ENCODE results near the gene TFDP2.
"Not testable (repeated sequence)": the region's sequence is repeated elsewhere in the genome, so short reads cannot be mapped to it uniquely, and the experiment has no call there.

Gene TFDP2

DNA sequence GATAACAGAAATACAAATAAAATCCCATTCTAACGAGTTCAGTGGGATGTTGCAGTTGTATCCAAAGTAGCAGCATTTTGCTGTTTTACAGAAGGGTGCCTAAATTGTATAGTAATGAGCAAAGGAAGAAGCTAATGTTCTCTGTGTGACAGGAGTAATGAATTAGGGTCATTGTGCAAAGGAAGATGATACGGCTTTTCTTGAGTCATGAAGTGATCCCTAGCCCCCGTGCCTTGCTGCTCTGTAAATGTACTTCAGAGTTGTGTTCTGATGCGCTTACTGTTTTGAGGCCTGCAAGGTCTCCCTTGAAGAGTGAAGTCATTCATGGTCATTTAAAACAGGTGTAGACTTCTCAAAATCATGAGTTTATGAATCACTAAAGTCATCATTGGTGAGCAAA lies 235.0 kb downstream of the TFDP2 start:
- DNase-seq: no peak

DNA sequence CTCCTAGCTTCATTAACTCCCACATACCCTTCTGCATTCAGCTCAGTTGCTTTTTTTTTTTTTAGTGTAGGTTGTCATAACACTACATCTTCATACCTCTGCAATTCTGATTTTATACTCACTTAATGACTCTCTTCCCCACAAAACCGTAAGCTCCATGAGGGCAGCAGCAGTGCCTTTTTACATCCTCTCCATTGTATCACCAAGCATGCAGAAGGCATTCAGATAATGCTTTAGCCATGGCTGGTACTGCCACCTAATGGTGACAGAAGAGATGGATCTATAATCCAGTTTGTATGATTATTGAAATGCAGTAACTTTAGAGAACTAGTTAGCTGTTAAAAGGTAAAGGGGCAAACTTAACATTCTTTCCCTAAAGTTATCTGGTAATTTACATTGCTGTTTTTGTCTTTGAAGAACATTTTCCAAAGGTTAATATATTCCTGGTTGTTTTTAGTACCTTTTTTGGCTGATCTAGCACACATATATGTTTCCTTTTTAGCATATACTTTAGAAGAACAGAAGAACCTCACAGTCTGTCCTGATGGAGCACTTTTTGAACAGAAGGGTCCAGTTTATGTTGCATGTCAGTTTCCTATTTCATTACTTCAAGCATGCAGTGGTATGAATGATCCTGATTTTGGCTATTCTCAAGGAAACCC lies 236.1 kb downstream of the TFDP2 start:
- peak; percentile 83 to 86 for DNase-seq

DNA sequence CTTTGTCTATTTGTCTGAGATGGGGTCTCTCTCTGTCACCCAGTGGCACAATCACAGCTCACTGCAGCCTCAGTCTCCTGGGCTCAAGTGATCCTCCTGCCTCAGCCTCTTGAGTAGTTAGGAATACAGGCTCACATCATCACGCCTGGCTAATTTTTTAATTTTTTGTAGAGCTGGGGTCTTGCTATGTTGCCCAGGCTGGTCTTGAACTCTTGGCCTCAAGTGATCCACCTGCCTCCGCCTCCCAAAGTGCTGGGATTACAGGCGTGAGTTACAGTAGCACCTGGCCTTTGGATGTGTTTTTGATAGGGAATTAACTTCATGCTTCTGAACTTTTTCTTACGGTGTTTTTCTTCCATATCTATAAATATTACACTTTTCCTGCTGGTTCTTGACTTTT lies 239.4 kb downstream of the TFDP2 start:
- DNase-seq: not testable (repeated sequence)

DNA sequence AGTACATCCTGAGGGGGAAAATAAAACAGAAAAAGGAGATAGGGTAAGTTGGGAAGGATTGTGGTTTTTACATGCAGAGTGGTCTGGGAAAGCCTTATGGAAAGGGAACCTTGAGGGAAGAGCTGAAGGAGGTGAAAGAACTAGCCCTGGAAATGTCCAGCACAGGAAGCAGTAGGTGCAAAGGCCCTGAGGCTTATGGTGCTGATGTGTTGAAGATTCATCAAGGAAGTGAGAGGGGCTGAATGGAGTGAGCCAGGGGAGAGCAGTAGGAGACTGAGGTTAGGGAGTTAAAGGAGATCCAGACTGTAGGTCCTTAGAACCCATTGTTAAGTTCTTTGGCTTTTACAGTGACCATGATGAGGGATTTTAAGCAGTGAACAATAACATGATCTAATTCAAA lies 239.9 kb downstream of the TFDP2 start:
- no peak for DNase-seq

DNA sequence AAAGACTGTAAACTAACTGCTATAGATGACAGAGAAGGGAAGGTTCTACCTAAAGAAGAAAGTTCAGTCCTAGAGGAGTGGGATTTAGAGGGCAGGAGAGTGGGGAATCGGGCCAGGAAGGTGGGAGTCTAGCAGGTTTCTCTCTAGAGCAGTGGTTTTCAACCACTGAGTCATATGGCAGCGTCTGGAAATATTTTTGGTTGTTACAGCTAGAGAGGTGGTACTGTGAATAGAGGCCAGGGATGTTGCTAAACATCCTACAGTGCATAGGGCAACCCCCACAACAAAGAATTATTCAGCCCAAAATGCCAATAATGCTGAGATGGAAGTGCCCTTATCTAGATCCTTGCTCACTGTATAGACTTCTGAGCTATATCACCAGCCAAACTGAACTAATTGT lies 244.2 kb downstream of the TFDP2 start:
- DNase-seq: no peak

DNA sequence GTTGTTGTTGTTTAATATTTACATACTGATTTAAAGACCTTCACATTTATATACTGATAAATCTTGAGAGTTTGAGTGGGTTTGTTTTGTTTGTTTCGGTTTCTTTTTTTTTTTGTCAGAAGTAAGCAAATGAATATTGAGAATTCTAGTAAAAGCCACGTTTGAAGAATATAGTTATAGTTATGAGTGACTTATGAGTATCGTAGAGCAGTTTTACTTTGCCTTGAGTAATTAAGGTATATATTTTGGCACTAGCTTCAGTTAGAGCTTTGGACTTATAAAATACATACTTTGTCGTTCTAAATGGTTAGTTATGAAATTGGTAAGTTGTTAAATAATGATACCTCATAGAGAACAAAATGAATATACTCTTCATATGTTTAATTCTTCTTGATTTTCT lies 245.1 kb downstream of the TFDP2 start:
- DNase-seq: no peak

DNA sequence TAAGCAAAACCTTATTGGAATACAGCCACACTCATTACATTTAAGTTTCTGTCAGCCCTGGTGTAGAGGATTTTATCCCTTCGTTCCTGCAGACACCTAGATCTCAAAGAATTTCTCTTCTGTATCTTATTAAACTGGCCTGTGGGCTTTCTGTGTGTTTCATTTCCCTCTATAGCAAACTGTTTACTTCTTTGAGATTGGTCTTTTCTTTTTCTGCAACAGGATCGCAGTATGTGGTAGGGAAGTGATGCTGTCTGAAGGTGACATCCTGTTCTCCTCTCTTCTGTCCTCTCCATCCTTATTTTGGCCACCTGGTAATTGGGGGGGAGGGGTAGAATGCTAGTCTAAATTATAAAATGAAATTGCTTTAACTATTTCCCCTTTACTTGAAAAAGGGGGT lies 247.4 kb downstream of the TFDP2 start:
- no peak for DNase-seq

DNA sequence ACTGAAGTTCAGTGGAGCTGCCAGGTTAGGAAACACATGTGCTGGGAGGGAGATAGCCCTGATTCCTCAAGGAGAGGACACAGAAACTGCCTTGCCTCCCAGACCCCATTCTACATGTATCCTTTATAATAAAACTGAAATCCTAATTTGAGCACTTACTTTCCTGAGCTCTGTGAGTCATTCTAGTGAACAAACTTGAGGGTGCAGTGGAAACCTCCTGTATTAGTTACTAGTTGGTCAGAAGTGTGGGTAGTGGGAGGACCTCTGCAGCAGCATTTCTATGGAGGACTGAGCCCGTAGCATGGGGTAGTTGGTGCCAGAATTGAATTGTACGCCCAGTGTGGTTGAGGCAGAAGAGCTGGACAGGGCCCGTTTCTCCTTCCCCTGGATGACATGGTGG lies 249.0 kb downstream of the TFDP2 start:
- DNase-seq: no peak

DNA sequence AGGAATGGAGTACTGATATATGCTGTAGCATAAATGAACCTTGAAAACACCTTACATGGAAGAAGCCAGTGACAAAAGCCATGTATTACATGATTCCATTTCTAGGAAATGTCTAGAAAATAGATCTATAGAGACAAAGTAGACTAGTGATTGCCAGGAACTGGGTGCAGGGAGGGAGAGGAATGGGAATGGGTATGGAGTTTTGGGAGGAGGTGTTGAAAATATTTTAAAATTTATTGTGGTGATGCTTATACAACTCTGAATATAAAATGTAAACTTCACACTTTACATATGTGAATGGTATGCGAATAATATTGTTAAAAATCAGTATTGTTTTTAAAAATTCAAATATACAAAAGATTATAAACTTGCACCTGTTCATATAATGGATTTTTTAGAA lies 250.4 kb downstream of the TFDP2 start:
- DNase-seq: no peak

DNA sequence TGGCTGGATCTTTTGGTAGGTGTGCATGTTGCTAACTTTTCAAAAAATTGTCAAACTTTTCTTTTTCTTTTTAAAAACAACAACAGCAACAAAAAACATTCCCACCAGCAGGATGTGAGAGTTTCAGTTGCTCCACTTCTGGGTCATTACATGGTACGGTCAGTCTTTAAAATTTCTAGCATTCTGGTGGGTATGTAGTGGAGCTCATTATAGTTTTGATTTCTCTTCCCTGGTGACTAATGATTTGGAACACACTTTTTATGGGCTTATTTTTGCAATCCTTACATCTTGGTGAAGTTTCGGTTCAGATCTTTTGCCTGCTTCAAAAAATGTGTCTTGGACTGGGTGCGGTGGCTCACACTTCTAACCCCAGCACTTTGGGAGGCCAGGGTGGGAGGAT lies 253.6 kb downstream of the TFDP2 start:
- no peak for DNase-seq

DNA sequence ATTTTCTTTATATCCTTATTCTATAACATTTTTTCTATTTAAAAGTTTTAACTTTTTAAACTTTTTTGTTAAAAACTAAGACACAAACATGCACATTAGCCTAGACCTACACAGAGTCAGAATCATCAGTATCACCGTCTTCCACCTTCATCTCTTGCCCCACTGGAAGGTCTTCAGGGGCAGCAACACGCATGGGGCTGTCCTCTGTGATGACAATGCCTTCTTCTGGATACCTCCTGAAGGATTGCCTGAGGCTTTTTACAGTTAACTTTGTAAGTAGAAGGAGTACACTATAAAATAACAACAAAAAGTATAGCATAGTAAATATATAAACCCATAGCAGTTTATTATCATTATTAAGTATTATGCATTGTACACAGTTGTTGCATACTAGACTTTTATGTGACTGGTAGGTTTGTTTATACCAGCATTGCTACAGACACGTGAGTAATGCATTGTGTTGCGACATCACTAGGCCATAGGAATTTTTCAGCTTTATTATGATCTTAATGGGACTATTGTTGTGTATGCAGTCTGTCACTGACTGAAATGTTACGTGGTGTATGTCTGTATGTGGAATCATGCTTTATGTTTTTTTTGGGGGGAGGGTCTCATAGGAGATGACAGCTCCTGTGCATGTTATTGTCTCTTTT lies 254.7 kb downstream of the TFDP2 start:
- peak; percentile 60 to 62 for DNase-seq
